ENCODE results near the gene STK32B.

STK32B gene

GRCh38 chr4:5409972-5410618 is 358.8 kb downstream of the STK32B start:
- Histone ChIP-seq H3K27me3 (ENCODE audit: insufficient read depth, poor library complexity, severe bottlenecking) (peaks cover 10% of the 10 kb centered on the region), H3K4me1 (ENCODE audit: insufficient read depth, poor library complexity, severe bottlenecking) (no peaks in the 10 kb centered on the region), H3K4me3 (ENCODE audit: severe bottlenecking) (no peak overlapping the region), H3K9me3 (ENCODE audit: severe bottlenecking) (no peaks in the 10 kb centered on the region), H3K27ac (ENCODE audit: poor library complexity, severe bottlenecking) (no peak overlapping the region), H3K36me3 (ENCODE audit: low read depth) (no peaks in the 10 kb centered on the region)
- TF ChIP-seq CTCF (IDR thresholded peaks at IDR 0.05; ENCODE audit: poor library complexity, severe bottlenecking) = peak; percentile 9
- ATAC-seq (ENCODE audit: low read depth) (no peak), DNase-seq (ENCODE audit: low spot score) (no peak)

GRCh38 chr4:5412296-5412695 is 361.0 kb downstream of the STK32B start:
- Histone ChIP-seq H3K9me3 (ENCODE audit: severe bottlenecking) (no peaks in the 10 kb centered on the region), H3K36me3 (ENCODE audit: low read depth) (no peaks in the 10 kb centered on the region), H3K4me3 (ENCODE audit: severe bottlenecking) (no peak overlapping the region), H3K27ac (ENCODE audit: poor library complexity, severe bottlenecking) (no peak overlapping the region), H3K27me3 (ENCODE audit: insufficient read depth, poor library complexity, severe bottlenecking) (peaks cover 10% of the 10 kb centered on the region), H3K4me1 (ENCODE audit: insufficient read depth, poor library complexity, severe bottlenecking) (no peaks in the 10 kb centered on the region)
- TF ChIP-seq CTCF (IDR thresholded peaks at IDR 0.05; ENCODE audit: poor library complexity, severe bottlenecking) = no peak
- no peak for DNase-seq (ENCODE audit: low spot score)
- ATAC-seq (ENCODE audit: low read depth) = no peak

DNA sequence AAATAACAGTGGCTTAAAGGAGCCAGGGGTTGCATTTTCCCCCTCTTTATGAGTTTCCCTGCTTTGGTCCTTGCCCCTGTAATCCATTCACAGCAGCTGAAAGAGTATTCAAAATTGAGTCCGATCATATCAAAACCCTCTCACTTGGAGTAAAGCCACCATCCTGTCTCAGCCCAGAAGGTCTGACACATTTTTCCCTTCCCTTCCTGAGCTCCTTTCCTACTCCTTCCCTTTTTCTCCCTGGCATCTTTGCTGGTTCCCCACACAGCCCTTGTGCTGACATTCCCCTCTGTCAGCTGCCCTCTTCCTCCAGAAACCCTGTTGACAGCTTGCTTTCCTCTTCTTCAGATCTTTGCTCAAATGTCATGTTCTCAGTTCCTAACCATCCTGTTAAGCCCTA is 361.5 kb downstream of the STK32B start:
- no peaks in the 10 kb centered on the region for H3K36me3 ChIP-seq (ENCODE audit: low read depth)
- no peak for TF ChIP-seq CTCF (IDR thresholded peaks at IDR 0.05; ENCODE audit: poor library complexity, severe bottlenecking)
- H3K27ac ChIP-seq (ENCODE audit: poor library complexity, severe bottlenecking) = no peak overlapping the region
- no peak for DNase-seq (ENCODE audit: low spot score)
- no peaks in the 10 kb centered on the region for H3K9me3 ChIP-seq (ENCODE audit: severe bottlenecking)
- no peak for ATAC-seq (ENCODE audit: low read depth)
- peaks cover 10% of the 10 kb centered on the region for H3K27me3 ChIP-seq (ENCODE audit: insufficient read depth, poor library complexity, severe bottlenecking)
- H3K4me3 ChIP-seq (ENCODE audit: severe bottlenecking) = no peak overlapping the region
- H3K4me1 ChIP-seq (ENCODE audit: insufficient read depth, poor library complexity, severe bottlenecking) = no peaks in the 10 kb centered on the region

- Histone ChIP-seq H3K36me3 (ENCODE audit: low read depth) (no peaks in the 10 kb centered on the region), H3K27me3 (ENCODE audit: insufficient read depth, poor library complexity, severe bottlenecking) (peaks cover 10% of the 10 kb centered on the region), H3K9me3 (ENCODE audit: severe bottlenecking) (no peaks in the 10 kb centered on the region), H3K27ac (ENCODE audit: poor library complexity, severe bottlenecking) (no peak overlapping the region), H3K4me1 (ENCODE audit: insufficient read depth, poor library complexity, severe bottlenecking) (no peaks in the 10 kb centered on the region), H3K4me3 (ENCODE audit: severe bottlenecking) (no peak overlapping the region)
- ATAC-seq (ENCODE audit: low read depth) (no peak), DNase-seq (ENCODE audit: low spot score) (no peak)
- TF ChIP-seq CTCF (IDR thresholded peaks at IDR 0.05; ENCODE audit: poor library complexity, severe bottlenecking) = no peak
Observed at GRCh38 chr4:5416637-5417036, 365.4 kb downstream of the STK32B start.

DNA sequence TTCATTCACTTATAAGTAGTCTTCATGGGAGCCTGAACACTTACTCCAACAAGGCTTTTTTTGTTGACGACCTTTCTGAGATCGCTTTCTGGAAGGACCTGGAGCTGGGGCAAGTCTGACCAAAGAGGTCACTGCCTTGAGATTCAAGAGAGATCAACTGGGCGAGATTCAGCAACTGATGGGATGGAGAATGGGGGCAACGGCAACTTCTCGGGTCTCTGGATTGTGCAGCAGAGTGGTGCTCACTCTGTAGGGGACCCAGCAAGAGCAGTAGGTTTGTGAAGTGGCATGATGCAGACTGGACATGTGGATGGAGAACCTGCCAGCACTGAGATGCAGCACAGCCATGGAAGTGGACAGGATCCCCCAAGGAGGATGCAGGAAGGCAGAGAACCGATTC is 369.0 kb downstream of the STK32B start:
- H3K27ac ChIP-seq (ENCODE audit: poor library complexity, severe bottlenecking) = no peak overlapping the region
- no peaks in the 10 kb centered on the region for H3K4me1 ChIP-seq (ENCODE audit: insufficient read depth, poor library complexity, severe bottlenecking)
- H3K27me3 ChIP-seq (ENCODE audit: insufficient read depth, poor library complexity, severe bottlenecking) = peaks cover 6% of the 10 kb centered on the region
- no peaks in the 10 kb centered on the region for H3K9me3 ChIP-seq (ENCODE audit: severe bottlenecking)
- TF ChIP-seq CTCF (IDR thresholded peaks at IDR 0.05; ENCODE audit: poor library complexity, severe bottlenecking) = no peak
- ATAC-seq (ENCODE audit: low read depth) (no peak), DNase-seq (ENCODE audit: low spot score) (no peak)
- no peak overlapping the region for H3K4me3 ChIP-seq (ENCODE audit: severe bottlenecking)
- H3K36me3 ChIP-seq (ENCODE audit: low read depth) = no peaks in the 10 kb centered on the region
